AG09319 (cell line): ENCODE measurements around the gene TBX6.
A peak's percentile ranks its signal among the peaks of the same experiment; 100 is the strongest.

Experiments
- DNase-seq: peaks from one replicate; pipeline ENCODE4 v3.0.0-alpha.2; 2010; ENCODE audit warnings: low read depth; ENCODE audit errors: extremely low read depth
- CTCF ChIP-seq: IDR thresholded peaks from 2 replicates; pipeline ENCODE4 v1.5.1; 2011; ENCODE audit warnings: low read depth, mild to moderate bottlenecking, inconsistent platforms, low read length, moderate library complexity

Gene TBX6

GRCh38 chr16:30096105-30096861 is 4.6 kb upstream of the TBX6 start, which contains the start of gene YPEL3:
Gene YPEL3, minus strand, starts transcription at chr16:30096213. Its CDS starts 731 bp downstream, at chr16:30095482.
- peak; percentile 78 for DNase-seq
- no peak for TF ChIP-seq CTCF

GRCh38 chr16:30095166-30096078 is 3.7 kb upstream of the TBX6 start:
- DNase-seq: no peak
- TF ChIP-seq CTCF: no peak

GRCh38 chr16:30094541-30095165 is 2.9 kb upstream of the TBX6 start:
- DNase-seq: no peak
- TF ChIP-seq CTCF: no peak

GRCh38 chr16:30092373-30093010 is 768 bp upstream of the TBX6 start:
- DNase-seq: no peak
- TF ChIP-seq CTCF: peak; percentile 63

- DNase-seq: no peak
- TF ChIP-seq CTCF: no peak
Measured at GRCh38 chr16:30090610-30091331, 953 bp downstream of the TBX6 start.

GRCh38 chr16:30088832-30089624 is 2.7 kb downstream of the TBX6 start:
- TF ChIP-seq CTCF: no peak
- no peak for DNase-seq
